GM12872 (cell line): ENCODE data around the gene SEC16B.

ENCODE experiments used
- TF ChIP-seq, protein P1 (sequence below): IDR thresholded peaks from 3 replicates; pipeline ENCODE4 v1.5.1; 2011; ENCODE audit warnings: low read depth, mild to moderate bottlenecking, low read length, moderate library complexity; ENCODE audit not compliant: insufficient read depth

Gene SEC16B

DNA sequence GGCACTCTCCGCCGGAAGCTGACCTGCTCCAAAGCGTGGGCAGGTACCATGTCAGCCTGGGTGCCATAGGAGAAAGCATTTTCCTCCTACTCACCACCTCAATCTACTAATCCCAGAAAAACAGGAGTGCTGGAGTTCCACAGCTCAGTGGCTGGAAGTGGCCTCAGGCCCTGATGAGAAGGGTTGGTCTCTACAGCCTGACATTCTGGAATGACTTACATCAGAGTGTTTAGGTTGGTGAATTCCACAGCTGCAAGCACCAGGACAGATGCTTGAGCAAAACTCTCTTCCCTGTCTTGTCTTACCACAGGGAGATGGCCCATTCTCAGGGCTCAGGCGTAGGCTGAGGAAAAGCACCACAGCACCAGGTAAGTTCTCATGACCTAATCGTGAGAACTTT lies 5.5 kb downstream of the SEC16B start:
- TF ChIP-seq, protein P1, sequence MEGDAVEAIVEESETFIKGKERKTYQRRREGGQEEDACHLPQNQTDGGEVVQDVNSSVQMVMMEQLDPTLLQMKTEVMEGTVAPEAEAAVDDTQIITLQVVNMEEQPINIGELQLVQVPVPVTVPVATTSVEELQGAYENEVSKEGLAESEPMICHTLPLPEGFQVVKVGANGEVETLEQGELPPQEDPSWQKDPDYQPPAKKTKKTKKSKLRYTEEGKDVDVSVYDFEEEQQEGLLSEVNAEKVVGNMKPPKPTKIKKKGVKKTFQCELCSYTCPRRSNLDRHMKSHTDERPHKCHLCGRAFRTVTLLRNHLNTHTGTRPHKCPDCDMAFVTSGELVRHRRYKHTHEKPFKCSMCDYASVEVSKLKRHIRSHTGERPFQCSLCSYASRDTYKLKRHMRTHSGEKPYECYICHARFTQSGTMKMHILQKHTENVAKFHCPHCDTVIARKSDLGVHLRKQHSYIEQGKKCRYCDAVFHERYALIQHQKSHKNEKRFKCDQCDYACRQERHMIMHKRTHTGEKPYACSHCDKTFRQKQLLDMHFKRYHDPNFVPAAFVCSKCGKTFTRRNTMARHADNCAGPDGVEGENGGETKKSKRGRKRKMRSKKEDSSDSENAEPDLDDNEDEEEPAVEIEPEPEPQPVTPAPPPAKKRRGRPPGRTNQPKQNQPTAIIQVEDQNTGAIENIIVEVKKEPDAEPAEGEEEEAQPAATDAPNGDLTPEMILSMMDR: no peak

DNA sequence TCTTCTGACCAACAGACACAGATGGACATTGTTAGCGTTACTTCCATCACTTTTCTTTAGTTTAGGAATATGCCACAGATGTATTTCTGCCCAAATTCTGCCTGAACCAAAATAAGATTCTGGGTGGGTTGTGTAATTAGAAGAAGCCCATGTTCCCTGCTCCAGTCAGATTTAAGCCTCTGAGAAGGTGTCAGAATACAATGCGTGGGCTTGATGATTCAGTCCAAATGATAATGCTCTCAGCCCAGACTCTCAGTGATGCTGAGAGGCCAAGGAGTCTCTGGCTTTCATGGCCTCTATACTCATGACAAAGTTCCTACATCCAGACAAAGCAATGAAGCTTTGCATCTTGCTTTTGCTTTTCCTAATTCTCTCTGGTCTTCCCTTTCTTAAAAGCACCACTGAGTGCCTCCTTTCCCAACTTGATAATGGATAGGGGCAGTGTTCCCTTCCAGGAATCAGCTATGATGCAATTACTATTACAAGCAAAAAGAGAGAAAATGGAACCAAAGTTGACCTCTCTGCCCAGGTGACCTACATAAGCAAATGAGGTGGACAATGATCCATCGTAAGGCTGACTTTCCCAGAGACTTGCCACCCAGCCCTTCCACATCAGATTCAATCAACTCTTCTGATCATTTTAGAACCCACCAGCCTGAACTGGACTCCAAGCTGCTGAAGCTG lies 8.8 kb downstream of the SEC16B start:
- TF ChIP-seq, protein P1: no peak

DNA sequence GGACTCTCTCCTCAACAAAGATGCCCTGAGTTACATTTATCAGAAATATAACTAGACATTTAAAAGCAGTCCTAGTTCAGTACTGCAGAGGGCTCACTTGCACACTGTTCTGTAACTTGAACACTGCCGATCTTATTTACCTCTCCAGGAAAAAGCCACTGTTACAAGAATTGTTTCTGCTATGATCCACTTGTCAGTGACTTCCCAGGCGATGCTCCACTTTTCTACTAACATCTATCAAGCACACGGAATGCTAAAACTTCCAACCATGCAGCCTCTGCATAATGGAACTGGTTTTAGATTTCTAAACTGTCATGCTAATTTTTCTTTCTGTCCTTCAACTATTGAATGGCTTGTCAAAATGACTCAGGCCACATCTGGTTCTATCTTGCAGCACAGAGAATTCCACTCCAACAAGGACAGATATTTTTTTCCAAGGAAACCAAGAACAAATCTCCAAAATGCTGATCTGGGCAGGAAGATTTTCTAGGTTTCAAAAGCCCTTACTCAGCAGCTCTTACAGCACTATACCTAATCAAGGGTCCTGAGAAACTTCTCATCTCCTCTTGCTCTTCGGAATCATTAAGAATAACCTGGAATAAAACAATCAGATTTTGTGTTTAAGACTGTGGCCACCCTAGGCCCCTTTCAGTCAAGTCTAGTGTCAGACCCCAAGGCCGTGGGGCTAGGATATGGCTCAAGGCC lies 9.9 kb downstream of the SEC16B start:
- TF ChIP-seq, protein P1: no peak

DNA sequence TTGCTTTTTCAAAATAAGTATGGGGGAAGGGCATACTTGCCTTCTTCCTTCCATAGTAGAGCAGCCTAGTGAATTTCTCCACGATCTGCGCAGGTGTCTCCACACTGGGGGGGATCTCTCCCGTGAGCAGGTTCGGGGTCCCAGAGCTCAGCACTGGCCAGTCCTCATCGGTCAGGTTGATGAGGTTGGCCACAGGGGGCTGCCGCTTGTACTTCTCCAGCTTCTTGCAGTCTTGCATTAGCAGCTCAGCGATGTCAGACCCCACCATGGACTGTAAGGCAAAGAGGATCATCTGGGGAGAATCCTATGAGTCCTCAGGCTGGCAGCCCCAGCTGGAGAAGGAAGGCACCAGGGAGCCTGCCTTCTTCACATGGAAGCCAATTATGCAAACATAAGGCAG lies 11.8 kb downstream of the SEC16B start:
- TF ChIP-seq, protein P1: no peak

DNA sequence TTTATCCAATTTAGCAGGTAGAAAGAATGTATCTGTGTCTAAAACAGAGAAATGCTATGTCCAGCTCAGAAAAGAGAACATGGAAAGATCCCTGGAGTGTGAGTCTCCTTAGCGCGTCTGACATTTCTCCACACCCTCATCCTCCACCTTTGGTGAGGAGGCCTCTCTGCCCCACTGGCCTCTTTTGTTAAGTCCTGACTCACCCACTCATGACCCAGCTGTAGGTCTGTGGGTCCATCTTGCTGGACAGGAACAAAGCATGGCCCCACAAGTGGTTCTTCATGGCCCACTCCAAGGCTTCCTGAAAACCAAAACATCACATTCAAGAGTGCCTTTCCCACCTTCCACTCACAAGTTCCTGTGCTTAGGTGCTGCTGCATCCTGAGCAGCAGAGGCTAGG lies 15.8 kb downstream of the SEC16B start:
- TF ChIP-seq, protein P1: no peak

DNA sequence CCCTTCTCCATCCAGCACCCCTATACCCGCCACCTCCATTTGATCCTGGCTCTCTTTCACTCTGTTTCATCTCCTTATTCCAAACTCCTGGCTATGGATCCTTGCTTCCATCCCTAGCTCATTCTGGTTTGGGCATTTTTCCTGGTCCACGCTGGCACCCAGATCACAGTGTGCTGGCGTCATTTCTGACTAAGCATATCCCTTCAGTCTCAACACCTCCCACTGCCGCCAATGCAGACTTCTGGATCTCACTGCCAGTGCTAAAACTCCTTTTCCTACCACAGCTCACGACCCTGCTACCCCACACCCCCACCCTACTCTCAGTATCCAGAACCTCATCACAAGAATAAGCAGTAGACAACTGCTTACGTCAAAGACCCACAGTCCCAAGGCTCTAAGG lies 16.3 kb downstream of the SEC16B start:
- TF ChIP-seq, protein P1: no peak

DNA sequence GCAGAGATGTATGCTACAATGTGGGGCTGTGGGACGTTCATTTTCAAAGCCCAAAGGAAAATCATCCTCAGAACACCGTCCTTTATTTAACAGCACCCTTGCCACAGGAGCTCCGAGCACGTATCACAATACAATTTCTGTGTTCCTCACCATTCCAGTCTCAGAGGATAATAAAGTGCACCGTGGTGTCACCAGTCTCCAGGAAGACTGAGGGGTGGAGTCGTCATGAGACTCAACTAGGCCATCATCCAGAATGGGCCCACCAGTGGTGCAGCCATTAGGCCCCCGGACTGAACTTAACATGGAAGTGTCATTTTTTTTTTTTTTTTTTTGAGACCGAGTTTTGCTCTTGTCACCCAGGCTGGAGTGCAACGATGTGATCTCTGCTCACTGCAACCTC lies 17.2 kb downstream of the SEC16B start:
- TF ChIP-seq, protein P1: no peak
